IMR-90 (cell line): ENCODE results near the gene ACOT12. TPM values are rescaled to one million over a fixed set of nuclear protein-coding genes. Genes with fewer than 3 reads are reported as not detected.

Experiments used
- ATAC-seq: fragments of 200-7000 bp; cut with Tn5 transposase; 2 replicates; pipeline ENCODE4 v1.9.1; 2020; ENCODE audit warnings: low read depth, mild to moderate bottlenecking, moderate library complexity
- BruUV-seq: library from RNA; stranded (reverse); fragments of 400-500 nt; replicated peaks from 2 replicates; lab custom pipeline; 2021; lab: Mats Ljungman, UMichigan
- CTCF ChIA-PET: fragments of 300-600 bp; formaldehyde crosslinking; extraction: SDS; loops from one replicate; lab custom pipeline; 2021; ENCODE audit warnings: antibody characterized with exemption; lab: Yijun Ruan, JAX
- POLR2A ChIA-PET: fragments of 300-600 bp; sonication (Branson Sonifier 250); formaldehyde crosslinking; loops from one replicate; lab custom pipeline; 2022; ENCODE audit warnings: antibody characterized with exemption; ENCODE audit not compliant: unreplicated experiment; lab: Charles Lee
- DNase-seq: peaks from one replicate; pipeline ENCODE4 v3.0.0; 2013
- H2AFZ ChIP-seq: replicated peaks from 2 replicates; pipeline ENCODE3; 2013; ENCODE audit warnings: low read length, mild to moderate bottlenecking; ENCODE audit not compliant: poor library complexity
- H2AK5ac ChIP-seq: 2 replicates; pipeline ENCODE4 v1.6.1; 2013; ENCODE audit warnings: low read depth, low read length, inconsistent platforms
- H2AK9ac ChIP-seq: replicated peaks from 2 replicates; pipeline ENCODE3; 2013; ENCODE audit warnings: mild to moderate bottlenecking, low read depth, low read length, moderate library complexity; ENCODE audit not compliant: poor library complexity
- H2BK120ac ChIP-seq: 2 replicates; pipeline ENCODE4 v1.6.1; 2013; ENCODE audit warnings: low read depth, low read length, inconsistent platforms
- H2BK15ac ChIP-seq: 3 replicates; pipeline ENCODE4 v1.6.1; 2013; ENCODE audit warnings: low read depth, low read length, inconsistent platforms
- H2BK20ac ChIP-seq: 2 replicates; pipeline ENCODE4 v1.6.1; 2013; ENCODE audit warnings: low read depth, mild to moderate bottlenecking, inconsistent platforms, low read length, moderate library complexity
- H2BK5ac ChIP-seq: 2 replicates; pipeline ENCODE4 v1.6.1; 2013; ENCODE audit warnings: mild to moderate bottlenecking, low read depth, low read length, inconsistent platforms; ENCODE audit not compliant: poor library complexity, severe bottlenecking
- H3K14ac ChIP-seq: replicated peaks from 2 replicates; pipeline ENCODE4 v1.6.1; 2013; ENCODE audit warnings: low read depth, low read length, inconsistent platforms
- H3K18ac ChIP-seq: 2 replicates; pipeline ENCODE4 v1.6.1; 2013; ENCODE audit warnings: low read depth, low read length, control low read depth
- H3K23ac ChIP-seq: 2 replicates; pipeline ENCODE4 v1.6.1; 2013; ENCODE audit warnings: low read depth, low read length, inconsistent platforms
- H3K27ac ChIP-seq: 2 replicates; pipeline ENCODE4 v1.5.1; 2013; ENCODE audit warnings: mild to moderate bottlenecking, control low read depth, low read length; ENCODE audit not compliant: insufficient read depth
- H3K27me3 ChIP-seq: 2 replicates; pipeline ENCODE4 v1.6.1; 2013; ENCODE audit warnings: low read length; ENCODE audit not compliant: control insufficient read depth, insufficient read depth
- H3K36me3 ChIP-seq: 2 replicates; pipeline ENCODE4 v1.6.1; 2013; ENCODE audit warnings: low read length, mixed read lengths; ENCODE audit not compliant: control insufficient read depth, insufficient read depth
- H3K4ac ChIP-seq: 2 replicates; pipeline ENCODE4 v1.6.1; 2013; ENCODE audit warnings: low read depth, low read length, inconsistent platforms
- H3K4me1 ChIP-seq: 2 replicates; pipeline ENCODE4 v1.6.1; 2013; ENCODE audit warnings: low read length, mixed read lengths; ENCODE audit not compliant: control insufficient read depth, insufficient read depth
- H3K4me2 ChIP-seq: 2 replicates; pipeline ENCODE4 v1.6.1; 2013; ENCODE audit warnings: low read depth, mild to moderate bottlenecking, control low read depth, low read length, moderate library complexity
- H3K4me3 ChIP-seq: 2 replicates; pipeline ENCODE4 v1.5.1; 2013; ENCODE audit warnings: low read depth, mild to moderate bottlenecking, control low read depth, low read length, moderate library complexity; ENCODE audit not compliant: insufficient read depth
- H3K56ac ChIP-seq: 2 replicates; pipeline ENCODE4 v1.6.1; 2013; ENCODE audit warnings: low read length, inconsistent platforms; ENCODE audit not compliant: insufficient read depth; ENCODE audit errors: extremely low read depth
- H3K79me1 ChIP-seq, 2 experiments: 2 replicates each; pipeline ENCODE4 v1.6.1; 2013; ENCODE audit warnings: low read length in 2 of 2, inconsistent platforms in 1 of 2, low read depth in 1 of 2
- H3K9ac ChIP-seq: 2 replicates; pipeline ENCODE4 v1.6.1; 2013; ENCODE audit warnings: low read depth, low read length, control low read depth
- H3K9me1 ChIP-seq: 2 replicates; pipeline ENCODE4 v1.6.1; 2013; ENCODE audit warnings: low read length, inconsistent platforms; ENCODE audit not compliant: insufficient read depth
- H3K9me3 ChIP-seq: 2 replicates; pipeline ENCODE4 v1.6.1; 2013; ENCODE audit warnings: low read length; ENCODE audit not compliant: control insufficient read depth, insufficient read depth
- H4K20me1 ChIP-seq: 2 replicates; pipeline ENCODE4 v1.6.1; 2013; ENCODE audit warnings: low read length, inconsistent platforms; ENCODE audit not compliant: insufficient read depth
- H4K5ac ChIP-seq: 2 replicates; pipeline ENCODE4 v1.6.1; 2013; ENCODE audit warnings: mild to moderate bottlenecking, low read depth, low read length, control low read depth
- H4K8ac ChIP-seq, 2 experiments: 2 replicates each; pipeline ENCODE4 v1.6.1; 2013; ENCODE audit warnings: low read depth in 2 of 2, low read length in 2 of 2, control low read depth in 1 of 2, inconsistent platforms in 1 of 2
- H4K91ac ChIP-seq: 2 replicates; pipeline ENCODE4 v1.6.1; 2013; ENCODE audit warnings: low read depth, low read length, inconsistent platforms; ENCODE audit not compliant: insufficient read depth
- BHLHE40 ChIP-seq: fragments of 150-350 bp; IDR thresholded peaks from 2 replicates; pipeline ENCODE4 v1.6.1; 2016; ENCODE audit warnings: mild to moderate bottlenecking, low read depth, low read length
- CEBPB ChIP-seq: IDR thresholded peaks from 2 replicates; pipeline ENCODE4 v1.6.1; 2012; ENCODE audit warnings: low read depth, low read length, improper control_type of control experiment
- CHD1 ChIP-seq: IDR thresholded peaks from 2 replicates; pipeline ENCODE4 v1.6.1; 2012; ENCODE audit warnings: low read depth, low read length, improper control_type of control experiment
- CTCF ChIP-seq: conservative IDR thresholded peaks from 2 replicates; pipeline ENCODE4 v1.5.1; 2012; ENCODE audit warnings: mild to moderate bottlenecking, low read depth, low read length, improper control_type of control experiment
- ELK1 ChIP-seq: fragments of 150-350 bp; IDR thresholded peaks from 2 replicates; pipeline ENCODE4 v1.6.1; 2016; ENCODE audit warnings: low read depth, mild to moderate bottlenecking, low read length, moderate library complexity, borderline replicate concordance
- FOS ChIP-seq: fragments of 150-350 bp; IDR thresholded peaks from 2 replicates; pipeline ENCODE4 v1.6.1; 2016; ENCODE audit warnings: low read depth, low read length
- MAFK ChIP-seq: IDR thresholded peaks from 2 replicates; pipeline ENCODE4 v1.6.1; 2012; ENCODE audit warnings: low read depth, low read length, improper control_type of control experiment
- MAZ ChIP-seq: IDR thresholded peaks from 2 replicates; pipeline ENCODE4 v1.6.1; 2012; ENCODE audit warnings: low read depth, mild to moderate bottlenecking, low read length, improper control_type of control experiment, moderate library complexity, borderline replicate concordance
- MXI1 ChIP-seq: IDR thresholded peaks from 2 replicates; pipeline ENCODE4 v1.6.1; 2012; ENCODE audit warnings: low read depth, mild to moderate bottlenecking, low read length, moderate library complexity, borderline replicate concordance
- NFE2L2 ChIP-seq: fragments of 150-350 bp; IDR thresholded peaks from 2 replicates; pipeline ENCODE4 v1.6.1; 2016; ENCODE audit warnings: low read depth, mild to moderate bottlenecking, low read length
- POLR2A ChIP-seq: IDR thresholded peaks from 2 replicates; pipeline ENCODE4 v1.6.1; 2012; ENCODE audit warnings: mild to moderate bottlenecking, low read depth, low read length
- RAD21 ChIP-seq: IDR thresholded peaks from 2 replicates; pipeline ENCODE4 v1.6.1; 2012; ENCODE audit warnings: low read length, improper control_type of control experiment
- RCOR1 ChIP-seq: IDR thresholded peaks from 2 replicates; pipeline ENCODE4 v1.6.1; 2012; ENCODE audit warnings: mild to moderate bottlenecking, low read length, improper control_type of control experiment; ENCODE audit not compliant: insufficient replicate concordance
- RFX5 ChIP-seq: IDR thresholded peaks from 2 replicates; pipeline ENCODE4 v1.8.0; 2012; ENCODE audit warnings: low read depth, mild to moderate bottlenecking, low read length, moderate library complexity
- SMC3 ChIP-seq: fragments of 150-350 bp; IDR thresholded peaks from 2 replicates; pipeline ENCODE4 v1.6.1; 2016; ENCODE audit warnings: low read depth, mild to moderate bottlenecking, antibody characterized with exemption, low read length, moderate library complexity
- USF2 ChIP-seq: fragments of 150-350 bp; IDR thresholded peaks from 2 replicates; pipeline ENCODE4 v1.6.1; 2017; ENCODE audit warnings: mild to moderate bottlenecking, antibody characterized with exemption, low read length, low read depth
- WGBS, 2 experiments: methylation state at CpG; one replicate each; pipeline versions ENCODE4 v1.1.5 to v1.1.7; 2013; ENCODE audit warnings: missing lambda C conversion rate in 2 of 2; ENCODE audit not compliant: insufficient read length in 1 of 2; ENCODE audit errors: extremely low coverage in 2 of 2; 5-methylcytosine and 5-hydroxymethylcytosine counted together
- dilution Hi-C: fragments of 300-500 bp; cut with HindIII; formaldehyde crosslinking; loops from one replicate; pipeline ENCODE4 v1.14.3; 2018; ENCODE audit warnings: low sequenced_read_pairs; ENCODE audit not compliant: unreplicated experiment
- in situ Hi-C: fragments of 300-500 bp; cut with MboI; formaldehyde crosslinking; loops from 3 replicates; pipeline ENCODE4 v1.14.3; 2019; ENCODE audit warnings: low sequenced_read_pairs, inconsistent platforms, mixed read lengths
- intact Hi-C: fragments of 100-400 bp; cut with micrococcal nuclease; formaldehyde crosslinking; loops from 2 replicates; pipeline ENCODE4 v1.10.0; 2022
- polyA plus RNA-seq, 3 experiments: library from polyadenylated mRNA; depleted of rRNA; stranded (reverse); fragments of >200 nt; gene quantifications; 2 replicates each; pipeline ENCODE4 v1.2.3, GENCODE V29; 2012; ENCODE audit warnings: low replicate concordance in 1 of 3
- total RNA-seq: library from RNA; depleted of rRNA; stranded (reverse); fragments of >200 nt; gene quantifications from 2 replicates; pipeline ENCODE4 v1.2.3, GENCODE V29; 2012

ACOT12 gene
- total and polyA plus RNA-seq, 2 of the 4 experiments (the other 2 are of a cell fraction) = not detected

GRCh38 chr5:81359881-81360280 is 34.1 kb downstream of the ACOT12 start:
- DNase-seq (no peak), ATAC-seq (no peak)
- H2BK5ac ChIP-seq = no peak overlapping the region
- H3K9me1 ChIP-seq = no peaks in the 10 kb centered on the region
- BruUV-seq = no TSS peak
- in situ Hi-C loops = no loop called here
- no CpG with 5 or more reads among the region's 2 CpGs for WGBS, 2 experiments
- H3K9me3 ChIP-seq = no peaks in the 10 kb centered on the region
- H4K5ac ChIP-seq = no peak overlapping the region
- H3K27me3 ChIP-seq = peaks cover 3% of the 10 kb centered on the region; the same call in 1 of the 2 replicates
- CTCF ChIA-PET = no interaction called here
- no peak overlapping the region for H2BK20ac ChIP-seq
- no peak overlapping the region for H3K23ac ChIP-seq
- no peaks in the 10 kb centered on the region; the same call in 1 of the 2 replicates for H3K4me1 ChIP-seq
- intact Hi-C loops = no loop called here
- H4K20me1 ChIP-seq = no peaks in the 10 kb centered on the region
- H3K79me1 ChIP-seq = no peaks in the 10 kb centered on the region
- no peak overlapping the region for H3K4ac ChIP-seq
- H3K4me3 ChIP-seq = no peak overlapping the region
- H3K4me2 ChIP-seq = no peak overlapping the region
- dilution Hi-C loops = no loop called here
- H3K56ac ChIP-seq = no peak overlapping the region
- no peaks in the 10 kb centered on the region for H3K36me3 ChIP-seq
- POLR2A ChIA-PET = no interaction called here
- no peak for TF ChIP-seq POLR2A
- TF ChIP-seq ELK1 = no peak
- no peak for TF ChIP-seq CTCF
- TF ChIP-seq BHLHE40 = no peak
- no peak for TF ChIP-seq MXI1
- TF ChIP-seq USF2 = no peak
- TF ChIP-seq SMC3 = no peak
- no peak for TF ChIP-seq NFE2L2
- TF ChIP-seq CHD1 = no peak
- TF ChIP-seq CEBPB = no peak
- no peak for TF ChIP-seq RAD21
- TF ChIP-seq MAZ = no peak
- no peak for TF ChIP-seq FOS
- no peak for TF ChIP-seq MAFK
- no peak for TF ChIP-seq RFX5
- no peak for TF ChIP-seq RCOR1
- no peak overlapping the region for H3K18ac ChIP-seq
- no peak overlapping the region for H2AFZ ChIP-seq
- no peak overlapping the region for H4K8ac ChIP-seq
- no peak overlapping the region for H3K27ac ChIP-seq
- no peak overlapping the region for H4K91ac ChIP-seq
- H2AK5ac ChIP-seq = no peak overlapping the region
- H3K14ac ChIP-seq = no peak overlapping the region
- no peak overlapping the region for H2BK120ac ChIP-seq
- no peak overlapping the region for H3K9ac ChIP-seq
- no peak overlapping the region for H2BK15ac ChIP-seq
- no peak overlapping the region for H2AK9ac ChIP-seq
